Measurements from ENCODE around the gene RAC2. TPM values are rescaled to one million over a fixed set of nuclear protein-coding genes. Genes with fewer than 3 reads are reported as not detected.

RAC2 gene
- total and polyA plus RNA-seq, 2 of the 8 experiments (the other 6 are each of a cell fraction or from before 2014, with no cell fraction given), result 2.3 to 4.3 TPM

DNA sequence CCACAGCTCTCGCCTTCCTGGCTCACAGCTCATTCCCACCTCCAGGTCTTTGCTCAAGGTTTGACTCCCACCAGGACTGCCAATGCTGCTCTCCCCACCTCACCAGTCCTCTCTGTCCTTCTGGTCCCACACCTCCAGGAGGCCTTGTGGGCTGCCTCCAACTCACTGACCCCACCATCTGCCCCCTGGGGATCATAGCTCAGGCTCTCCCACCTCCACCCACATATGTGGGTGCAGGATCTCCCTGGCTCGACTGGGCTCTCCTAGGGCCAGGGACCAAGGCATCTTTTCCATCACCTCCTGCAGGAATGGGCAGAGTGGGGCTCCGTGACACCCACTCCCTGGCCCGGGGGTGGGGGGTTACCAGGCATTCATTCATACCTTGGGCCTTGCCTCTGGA, 18.0 kb downstream of the RAC2 start (continued):
- TF ChIP-seq KDM4A (IDR thresholded peaks at IDR 0.05; ENCODE audit: low read depth, low read length, severe bottlenecking) (no peak), CBX5 (IDR thresholded peaks at IDR 0.05; ENCODE audit: low read depth, low read length) (no peak)
